SK-N-SH treated with all-trans-retinoic acid at 6 μM for 48 hours (cell line): Measurements from ENCODE around the gene USP54.

Source experiments
- ATAC-seq: fragments of 200-7000 bp; cut with Tn5 transposase; 3 replicates; pipeline ENCODE4 v1.9.1; 2020; ENCODE audit warnings: mild to moderate bottlenecking, moderate library complexity
- ARNTL ChIP-seq: fragments of 450-650 bp; formaldehyde crosslinking; IDR thresholded peaks from 2 replicates; pipeline ENCODE4 v1.5.0; 2020; ENCODE audit warnings: low read depth, mild to moderate bottlenecking, moderate library complexity, borderline replicate concordance
- BACH2 ChIP-seq: fragments of 250-450 bp; sonication (Bioruptor Pico); IDR thresholded peaks from 2 replicates; pipeline ENCODE4 v1.9.0; 2021; ENCODE audit warnings: mild to moderate bottlenecking, borderline replicate concordance
- CSDC2 ChIP-seq: fragments of 250-450 bp; sonication (Bioruptor Pico); IDR thresholded peaks from 2 replicates; pipeline ENCODE4 v1.5.0; 2020; ENCODE audit warnings: mild to moderate bottlenecking, moderate library complexity
- ESRRG ChIP-seq: fragments of 250-450 bp; sonication (Bioruptor Pico); IDR thresholded peaks from 2 replicates; pipeline ENCODE4 v1.6.1; 2021; ENCODE audit warnings: mild to moderate bottlenecking
- GLIS3 ChIP-seq: fragments of 250-450 bp; sonication (Bioruptor Pico); IDR thresholded peaks from 2 replicates; pipeline ENCODE4 v1.5.0; 2020; ENCODE audit warnings: mild to moderate bottlenecking, moderate library complexity
- ISL1 ChIP-seq: fragments of 250-450 bp; sonication (Bioruptor Pico); IDR thresholded peaks from 2 replicates; pipeline ENCODE4 v2.1.2; 2022; ENCODE audit warnings: mild to moderate bottlenecking, moderate library complexity
- OSR1 ChIP-seq: fragments of 250-450 bp; sonication (Bioruptor Pico); IDR thresholded peaks from 2 replicates; pipeline ENCODE4 v1.8.0; 2022; ENCODE audit warnings: moderate library complexity, mild to moderate bottlenecking, inconsistent platforms
- PPARA ChIP-seq: fragments of 250-450 bp; sonication (Bioruptor Pico); IDR thresholded peaks from 2 replicates; pipeline ENCODE4 v1.5.0; 2020; ENCODE audit warnings: mild to moderate bottlenecking, borderline replicate concordance
- RARB ChIP-seq: fragments of 250-450 bp; sonication (Bioruptor Pico); IDR thresholded peaks from 2 replicates; pipeline ENCODE4 v1.8.0; 2021; ENCODE audit warnings: mild to moderate bottlenecking, moderate library complexity
- TCF4 ChIP-seq: fragments of 250-450 bp; sonication (Bioruptor Pico); IDR thresholded peaks from 2 replicates; pipeline ENCODE4 v1.8.0; 2021; ENCODE audit warnings: mild to moderate bottlenecking, moderate library complexity, borderline replicate concordance
- TOX ChIP-seq: fragments of 250-450 bp; sonication (Bioruptor Pico); IDR thresholded peaks from 2 replicates; pipeline ENCODE4 v1.8.0; 2021; ENCODE audit warnings: mild to moderate bottlenecking, moderate library complexity, borderline replicate concordance
- ZC3H10 ChIP-seq: fragments of 250-450 bp; sonication (Bioruptor Pico); IDR thresholded peaks from 2 replicates; pipeline ENCODE4 v1.5.1; 2021; ENCODE audit warnings: mild to moderate bottlenecking, moderate library complexity
- ZFP3 ChIP-seq: fragments of 250-450 bp; sonication (Bioruptor Pico); IDR thresholded peaks from 2 replicates; pipeline ENCODE4 v1.5.0; 2020; ENCODE audit warnings: mild to moderate bottlenecking, moderate library complexity
- ZFP30 ChIP-seq: fragments of 450-650 bp; formaldehyde crosslinking; IDR thresholded peaks from 2 replicates; pipeline ENCODE4 v1.5.0; 2022; ENCODE audit warnings: mild to moderate bottlenecking, moderate library complexity
- ZNF565 ChIP-seq: fragments of 450-650 bp; formaldehyde crosslinking; conservative IDR thresholded peaks from 2 replicates; pipeline ENCODE4 v1.5.0; 2020; ENCODE audit warnings: low read depth, mild to moderate bottlenecking, moderate library complexity
- ZNF70 ChIP-seq: fragments of 450-650 bp; formaldehyde crosslinking; IDR thresholded peaks from 2 replicates; pipeline ENCODE4 v1.5.0; 2020; ENCODE audit warnings: mild to moderate bottlenecking, moderate library complexity
- ZNF8 ChIP-seq: fragments of 450-650 bp; formaldehyde crosslinking; IDR thresholded peaks from 2 replicates; pipeline ENCODE4 v1.5.0; 2020; ENCODE audit warnings: mild to moderate bottlenecking, moderate library complexity
- TF ChIP-seq, protein P1 (sequence below): fragments of 250-450 bp; sonication (Bioruptor Pico); IDR thresholded peaks from 2 replicates; pipeline ENCODE4 v1.5.1; 2021; ENCODE audit warnings: mild to moderate bottlenecking, moderate library complexity
- TF ChIP-seq, protein P2 (sequence below): fragments of 250-450 bp; sonication (Bioruptor Pico); IDR thresholded peaks from 2 replicates; pipeline ENCODE4 v1.8.0; 2020; ENCODE audit warnings: mild to moderate bottlenecking, moderate library complexity, borderline replicate concordance
- TF ChIP-seq, protein P3 (sequence below): fragments of 250-450 bp; sonication (Bioruptor Pico); IDR thresholded peaks from 2 replicates; pipeline ENCODE4 v1.8.0; 2021; ENCODE audit warnings: low read depth, mild to moderate bottlenecking, moderate library complexity, borderline replicate concordance
- TF ChIP-seq, protein P4 (sequence below): fragments of 250-450 bp; sonication (Bioruptor Pico); IDR thresholded peaks from 2 replicates; pipeline ENCODE4 v1.5.1; 2020; ENCODE audit warnings: low read depth, mild to moderate bottlenecking, moderate library complexity
- TF ChIP-seq, protein P5 (sequence below): fragments of 250-450 bp; sonication (Bioruptor Pico); IDR thresholded peaks from 2 replicates; pipeline ENCODE4 v1.5.0; 2020; ENCODE audit warnings: mild to moderate bottlenecking, moderate library complexity

Gene USP54

DNA sequence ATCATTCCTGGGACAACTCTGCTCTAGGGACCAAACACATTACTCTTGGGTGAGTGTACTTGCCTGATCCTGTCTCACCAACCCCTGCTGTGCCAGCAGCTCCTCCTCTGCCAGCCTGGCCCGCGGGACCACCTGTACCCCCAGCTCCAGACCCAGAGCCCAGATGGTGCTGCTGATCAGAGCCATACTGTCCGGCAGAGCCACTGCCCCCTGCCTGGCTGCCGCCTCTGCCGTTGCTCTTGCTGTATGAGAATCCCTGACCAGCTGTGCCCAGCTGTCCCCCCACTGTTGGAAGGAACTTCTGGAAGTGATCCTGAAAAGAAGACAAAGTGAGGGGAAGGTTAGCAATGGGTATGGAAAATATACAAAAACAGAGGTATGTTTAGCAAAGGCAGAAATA, 43.3 kb upstream of the USP54 start:
- no peak for TF ChIP-seq TCF4
- TF ChIP-seq RARB = no peak
- TF ChIP-seq PPARA (CRISPR knock-in tag) = no peak
- TF ChIP-seq, protein P1, sequence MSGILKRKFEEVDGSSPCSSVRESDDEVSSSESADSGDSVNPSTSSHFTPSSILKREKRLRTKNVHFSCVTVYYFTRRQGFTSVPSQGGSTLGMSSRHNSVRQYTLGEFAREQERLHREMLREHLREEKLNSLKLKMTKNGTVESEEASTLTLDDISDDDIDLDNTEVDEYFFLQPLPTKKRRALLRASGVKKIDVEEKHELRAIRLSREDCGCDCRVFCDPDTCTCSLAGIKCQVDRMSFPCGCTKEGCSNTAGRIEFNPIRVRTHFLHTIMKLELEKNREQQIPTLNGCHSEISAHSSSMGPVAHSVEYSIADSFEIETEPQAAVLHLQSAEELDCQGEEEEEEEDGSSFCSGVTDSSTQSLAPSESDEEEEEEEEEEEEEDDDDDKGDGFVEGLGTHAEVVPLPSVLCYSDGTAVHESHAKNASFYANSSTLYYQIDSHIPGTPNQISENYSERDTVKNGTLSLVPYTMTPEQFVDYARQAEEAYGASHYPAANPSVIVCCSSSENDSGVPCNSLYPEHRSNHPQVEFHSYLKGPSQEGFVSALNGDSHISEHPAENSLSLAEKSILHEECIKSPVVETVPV = no peak
- TF ChIP-seq BACH2 (CRISPR knock-in tag) = no peak
- TF ChIP-seq ZFP3 (CRISPR knock-in tag) = no peak
- no peak for TF ChIP-seq CSDC2 (CRISPR knock-in tag)
- TF ChIP-seq OSR1 = no peak
- TF ChIP-seq ZC3H10 (CRISPR knock-in tag) = no peak
- TF ChIP-seq ZNF70 (CRISPR knock-in tag) = no peak
- TF ChIP-seq ISL1 = no peak
- no peak for TF ChIP-seq ZFP30 (CRISPR knock-in tag)
- TF ChIP-seq ZNF565 (CRISPR knock-in tag) = no peak
- TF ChIP-seq ARNTL = no peak
- TF ChIP-seq, protein P2, sequence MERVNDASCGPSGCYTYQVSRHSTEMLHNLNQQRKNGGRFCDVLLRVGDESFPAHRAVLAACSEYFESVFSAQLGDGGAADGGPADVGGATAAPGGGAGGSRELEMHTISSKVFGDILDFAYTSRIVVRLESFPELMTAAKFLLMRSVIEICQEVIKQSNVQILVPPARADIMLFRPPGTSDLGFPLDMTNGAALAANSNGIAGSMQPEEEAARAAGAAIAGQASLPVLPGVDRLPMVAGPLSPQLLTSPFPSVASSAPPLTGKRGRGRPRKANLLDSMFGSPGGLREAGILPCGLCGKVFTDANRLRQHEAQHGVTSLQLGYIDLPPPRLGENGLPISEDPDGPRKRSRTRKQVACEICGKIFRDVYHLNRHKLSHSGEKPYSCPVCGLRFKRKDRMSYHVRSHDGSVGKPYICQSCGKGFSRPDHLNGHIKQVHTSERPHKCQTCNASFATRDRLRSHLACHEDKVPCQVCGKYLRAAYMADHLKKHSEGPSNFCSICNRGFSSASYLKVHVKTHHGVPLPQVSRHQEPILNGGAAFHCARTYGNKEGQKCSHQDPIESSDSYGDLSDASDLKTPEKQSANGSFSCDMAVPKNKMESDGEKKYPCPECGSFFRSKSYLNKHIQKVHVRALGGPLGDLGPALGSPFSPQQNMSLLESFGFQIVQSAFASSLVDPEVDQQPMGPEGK (CRISPR knock-in tag) = no peak
- no peak for TF ChIP-seq ESRRG
- TF ChIP-seq, protein P3, sequence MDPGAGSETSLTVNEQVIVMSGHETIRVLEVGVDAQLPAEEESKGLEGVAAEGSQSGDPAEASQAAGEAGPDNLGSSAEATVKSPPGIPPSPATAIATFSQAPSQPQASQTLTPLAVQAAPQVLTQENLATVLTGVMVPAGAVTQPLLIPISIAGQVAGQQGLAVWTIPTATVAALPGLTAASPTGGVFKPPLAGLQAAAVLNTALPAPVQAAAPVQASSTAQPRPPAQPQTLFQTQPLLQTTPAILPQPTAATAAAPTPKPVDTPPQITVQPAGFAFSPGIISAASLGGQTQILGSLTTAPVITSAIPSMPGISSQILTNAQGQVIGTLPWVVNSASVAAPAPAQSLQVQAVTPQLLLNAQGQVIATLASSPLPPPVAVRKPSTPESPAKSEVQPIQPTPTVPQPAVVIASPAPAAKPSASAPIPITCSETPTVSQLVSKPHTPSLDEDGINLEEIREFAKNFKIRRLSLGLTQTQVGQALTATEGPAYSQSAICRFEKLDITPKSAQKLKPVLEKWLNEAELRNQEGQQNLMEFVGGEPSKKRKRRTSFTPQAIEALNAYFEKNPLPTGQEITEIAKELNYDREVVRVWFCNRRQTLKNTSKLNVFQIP (CRISPR knock-in tag) = no peak
- ATAC-seq = no peak

DNA sequence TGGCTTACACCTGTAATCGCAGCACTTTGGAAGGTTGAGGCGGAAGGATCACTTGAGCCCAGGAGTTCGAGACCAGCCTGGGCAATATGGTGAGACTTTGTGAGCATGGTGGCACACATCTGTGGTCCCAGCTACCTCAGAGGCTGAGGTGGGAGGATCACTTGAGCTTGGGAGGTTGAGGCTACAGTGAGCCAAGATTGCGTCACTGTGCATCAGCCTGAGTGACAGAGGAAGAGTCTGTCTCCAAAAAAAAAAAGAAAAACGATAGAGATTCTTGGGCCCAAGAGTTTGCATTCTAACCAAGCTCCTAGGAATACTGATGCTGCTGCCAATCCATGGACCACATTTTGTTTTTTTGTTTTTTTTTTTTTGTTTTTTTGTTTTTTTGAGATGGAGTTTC, 38.0 kb upstream of the USP54 start:
- ATAC-seq = no peak
- TF ChIP-seq BACH2 (CRISPR knock-in tag) (no peak), GLIS3 (CRISPR knock-in tag) (no peak), ZNF565 (CRISPR knock-in tag) (no peak), ESRRG (no peak), TOX (CRISPR knock-in tag) (no peak), ARNTL (no peak), PPARA (CRISPR knock-in tag) (no peak), ZFP30 (CRISPR knock-in tag) (no peak), ZNF8 (no peak), CSDC2 (CRISPR knock-in tag) (no peak), RARB (no peak)
- TF ChIP-seq, protein P4, sequence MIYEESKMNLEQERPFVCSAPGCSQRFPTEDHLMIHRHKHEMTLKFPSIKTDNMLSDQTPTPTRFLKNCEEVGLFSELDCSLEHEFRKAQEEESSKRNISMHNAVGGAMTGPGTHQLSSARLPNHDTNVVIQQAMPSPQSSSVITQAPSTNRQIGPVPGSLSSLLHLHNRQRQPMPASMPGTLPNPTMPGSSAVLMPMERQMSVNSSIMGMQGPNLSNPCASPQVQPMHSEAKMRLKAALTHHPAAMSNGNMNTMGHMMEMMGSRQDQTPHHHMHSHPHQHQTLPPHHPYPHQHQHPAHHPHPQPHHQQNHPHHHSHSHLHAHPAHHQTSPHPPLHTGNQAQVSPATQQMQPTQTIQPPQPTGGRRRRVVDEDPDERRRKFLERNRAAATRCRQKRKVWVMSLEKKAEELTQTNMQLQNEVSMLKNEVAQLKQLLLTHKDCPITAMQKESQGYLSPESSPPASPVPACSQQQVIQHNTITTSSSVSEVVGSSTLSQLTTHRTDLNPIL (CRISPR knock-in tag) = no peak
- TF ChIP-seq, protein P2 (CRISPR knock-in tag) = no peak
- TF ChIP-seq, protein P3 (CRISPR knock-in tag) = no peak
- TF ChIP-seq, protein P1 = no peak
- TF ChIP-seq, protein P5, sequence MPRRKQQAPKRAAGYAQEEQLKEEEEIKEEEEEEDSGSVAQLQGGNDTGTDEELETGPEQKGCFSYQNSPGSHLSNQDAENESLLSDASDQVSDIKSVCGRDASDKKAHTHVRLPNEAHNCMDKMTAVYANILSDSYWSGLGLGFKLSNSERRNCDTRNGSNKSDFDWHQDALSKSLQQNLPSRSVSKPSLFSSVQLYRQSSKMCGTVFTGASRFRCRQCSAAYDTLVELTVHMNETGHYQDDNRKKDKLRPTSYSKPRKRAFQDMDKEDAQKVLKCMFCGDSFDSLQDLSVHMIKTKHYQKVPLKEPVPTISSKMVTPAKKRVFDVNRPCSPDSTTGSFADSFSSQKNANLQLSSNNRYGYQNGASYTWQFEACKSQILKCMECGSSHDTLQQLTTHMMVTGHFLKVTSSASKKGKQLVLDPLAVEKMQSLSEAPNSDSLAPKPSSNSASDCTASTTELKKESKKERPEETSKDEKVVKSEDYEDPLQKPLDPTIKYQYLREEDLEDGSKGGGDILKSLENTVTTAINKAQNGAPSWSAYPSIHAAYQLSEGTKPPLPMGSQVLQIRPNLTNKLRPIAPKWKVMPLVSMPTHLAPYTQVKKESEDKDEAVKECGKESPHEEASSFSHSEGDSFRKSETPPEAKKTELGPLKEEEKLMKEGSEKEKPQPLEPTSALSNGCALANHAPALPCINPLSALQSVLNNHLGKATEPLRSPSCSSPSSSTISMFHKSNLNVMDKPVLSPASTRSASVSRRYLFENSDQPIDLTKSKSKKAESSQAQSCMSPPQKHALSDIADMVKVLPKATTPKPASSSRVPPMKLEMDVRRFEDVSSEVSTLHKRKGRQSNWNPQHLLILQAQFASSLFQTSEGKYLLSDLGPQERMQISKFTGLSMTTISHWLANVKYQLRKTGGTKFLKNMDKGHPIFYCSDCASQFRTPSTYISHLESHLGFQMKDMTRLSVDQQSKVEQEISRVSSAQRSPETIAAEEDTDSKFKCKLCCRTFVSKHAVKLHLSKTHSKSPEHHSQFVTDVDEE (CRISPR knock-in tag) = no peak
- TF ChIP-seq, all 23 proteins: peak for 0
